Right hindlimb (tissue), 1 donor: ENCODE data around the gene ZFAND5.

Experiments
- DNase-seq: peaks from one replicate; pipeline ENCODE4 v3.0.0-alpha.2; 2018

ZFAND5 gene

GRCh38 chr9:72364679-72365524 lies at the start of gene ZFAND5:
Gene ZFAND5 (minus strand): TSS chr9:72365208. CDS start chr9:72360778, 4,430 bp downstream.
- peak; percentile 98 for DNase-seq

- DNase-seq: no peak
Observed at GRCh38 chr9:72412483-72413040, 47.6 kb upstream of the ZFAND5 start.

GRCh38 chr9:72410214-72410613 lies 45.2 kb upstream of the ZFAND5 start:
- DNase-seq: no peak

GRCh38 chr9:72407114-72407513 lies 42.1 kb upstream of the ZFAND5 start:
- no peak for DNase-seq

- DNase-seq: no peak
Observed at GRCh38 chr9:72402744-72403143, 37.7 kb upstream of the ZFAND5 start.

GRCh38 chr9:72401396-72401795 lies 36.4 kb upstream of the ZFAND5 start:
- no peak for DNase-seq

GRCh38 chr9:72400866-72401265 lies 35.9 kb upstream of the ZFAND5 start:
- DNase-seq: no peak

GRCh38 chr9:72399391-72399790 lies 34.4 kb upstream of the ZFAND5 start:
- DNase-seq: no peak

GRCh38 chr9:72396247-72397091 lies 31.5 kb upstream of the ZFAND5 start:
- DNase-seq: no peak

- no peak for DNase-seq
Observed at GRCh38 chr9:72394066-72394465, 29.1 kb upstream of the ZFAND5 start.

GRCh38 chr9:72390907-72391306 lies 25.9 kb upstream of the ZFAND5 start:
- DNase-seq: no peak

GRCh38 chr9:72386186-72386585 lies 21.2 kb upstream of the ZFAND5 start:
- no peak for DNase-seq

GRCh38 chr9:72384710-72385485 lies 19.9 kb upstream of the ZFAND5 start:
- no peak for DNase-seq

GRCh38 chr9:72383978-72384709 lies 19.1 kb upstream of the ZFAND5 start:
- no peak for DNase-seq

- no peak for DNase-seq
Observed at GRCh38 chr9:72382405-72382804, 17.4 kb upstream of the ZFAND5 start.

GRCh38 chr9:72377041-72377440 lies 12.0 kb upstream of the ZFAND5 start:
- no peak for DNase-seq

- DNase-seq: no peak
Observed at GRCh38 chr9:72371151-72371550, 6.1 kb upstream of the ZFAND5 start.

GRCh38 chr9:72365525-72366256 lies 683 bp upstream of the ZFAND5 start:
- DNase-seq: peak; percentile 87

- DNase-seq: peak; percentile 76
Observed at GRCh38 chr9:72363908-72364678, 915 bp downstream of the ZFAND5 start.

GRCh38 chr9:72363236-72363635 lies 1.8 kb downstream of the ZFAND5 start:
- DNase-seq: no peak
